ENCODE measurements around the gene MAST1.

Gene MAST1

DNA sequence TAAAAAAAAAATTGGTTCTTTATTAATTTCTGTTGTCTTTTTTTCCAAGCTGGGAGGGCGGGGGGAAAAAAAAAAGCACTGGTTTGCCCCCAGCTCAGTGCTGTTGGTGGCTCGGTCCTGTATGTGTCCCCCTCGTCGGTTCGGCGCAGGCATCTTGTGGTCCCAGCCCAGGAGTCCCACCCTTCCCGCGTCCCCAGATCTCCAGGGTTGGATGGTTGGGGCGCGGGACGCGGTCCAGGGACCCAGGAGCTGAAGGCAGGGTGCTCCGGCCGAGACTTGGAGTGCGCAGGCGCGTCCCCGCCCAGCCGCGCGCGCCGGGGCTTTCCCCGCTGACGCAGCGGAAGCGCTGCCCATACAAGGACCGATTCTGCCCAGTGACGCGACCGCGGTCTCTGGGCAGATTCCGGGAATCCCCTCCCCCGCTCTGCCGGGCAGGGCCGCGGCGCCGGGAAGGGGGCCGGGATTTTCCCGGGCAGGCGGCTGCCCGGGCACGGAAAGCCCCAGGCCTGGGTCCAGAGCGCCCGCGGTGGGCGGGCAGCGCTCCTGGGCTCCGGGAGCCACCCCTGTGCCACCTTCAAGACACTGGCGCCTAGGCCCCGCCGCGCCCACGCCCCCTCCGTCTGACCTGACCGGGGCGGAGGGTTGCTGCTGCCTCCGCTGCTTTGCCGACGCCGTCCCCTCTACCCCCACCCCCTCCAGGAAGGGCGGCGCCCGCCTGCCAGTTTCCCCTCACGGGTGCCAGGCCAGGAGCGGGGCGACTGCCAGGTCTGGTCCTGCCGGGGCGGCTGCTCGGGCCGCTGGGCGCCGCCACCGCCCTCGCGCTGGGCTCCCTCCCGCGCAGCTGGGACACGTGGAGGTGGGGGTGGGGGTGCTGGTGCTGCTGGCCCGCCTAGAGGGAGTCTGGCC lies 44.8 kb upstream of the MAST1 start:
- H3K4ac ChIP-seq (ENCODE audit: low read depth, low read length) = peak overlapping the region; percentile 88
- H3K4me2 ChIP-seq (ENCODE audit: low read length) = peak overlapping the region; percentile 96
- peak overlapping the region; percentile 78 for H4K8ac ChIP-seq (ENCODE audit: low read depth, low read length)
- WGBS (ENCODE audit: extremely low coverage, insufficient coverage, insufficient read length) = no CpG with 5 or more reads among the region's 81 CpGs
- H4K12ac ChIP-seq (ENCODE audit: low read depth, low read length) = peak overlapping the region; percentile 58
- peak overlapping the region; percentile 50 for H2BK120ac ChIP-seq (ENCODE audit: insufficient read depth, low read length, poor library complexity)
- H3K79me2 ChIP-seq (ENCODE audit: control insufficient read depth, insufficient read depth, low read length, poor library complexity) = peaks cover 24% of the 10 kb centered on the region
- H2BK5ac ChIP-seq (ENCODE audit: low read depth, low read length, poor library complexity) = peak overlapping the region; percentile 79
- peak overlapping the region; percentile 88 for H3K18ac ChIP-seq (ENCODE audit: low read length)
- peak overlapping the region; percentile 71 for H4K91ac ChIP-seq (ENCODE audit: low read depth, low read length)
- peaks cover 2% of the 10 kb centered on the region for H3K9me3 ChIP-seq (ENCODE audit: insufficient read depth, low read depth, low read length)
- peak overlapping the region; percentile 83 for H3K4me3 ChIP-seq (ENCODE audit: low read depth, low read length)
- H3K27ac ChIP-seq (ENCODE audit: low read depth, low read length) = peak overlapping the region; percentile 75
- DNase-seq = peak; percentile 94 to 98
- H3K36me3 ChIP-seq (ENCODE audit: control insufficient read depth in 1 of 2, insufficient read depth in 2 of 2, low read length in 2 of 2) = peaks cover 0 to 6% of the 10 kb centered on the region in 2 experiments
- H3K9ac ChIP-seq (ENCODE audit: low read length) = peak overlapping the region; percentile 85
- H3K23ac ChIP-seq (ENCODE audit: low read length) = no peak overlapping the region
- H3K79me1 ChIP-seq (ENCODE audit: low read length) = peaks cover 47% of the 10 kb centered on the region
- H3K27me3 ChIP-seq (ENCODE audit: insufficient read depth, low read length) = no peaks in the 10 kb centered on the region
- H3K4me1 ChIP-seq (ENCODE audit: control insufficient read depth in 1 of 2, insufficient read depth in 2 of 2, low read length in 2 of 2) = peaks cover 21 to 22% of the 10 kb centered on the region in 2 experiments
- H3K14ac ChIP-seq (ENCODE audit: low read length) = peak overlapping the region; percentile 67
- peak overlapping the region; percentile 20 for H2BK12ac ChIP-seq (ENCODE audit: low read length)
- peak overlapping the region; percentile 44 for H2AK5ac ChIP-seq (ENCODE audit: low read length)
- H2AFZ ChIP-seq (ENCODE audit: insufficient read depth, low read length, poor library complexity) = peak overlapping the region; percentile 56

DNA sequence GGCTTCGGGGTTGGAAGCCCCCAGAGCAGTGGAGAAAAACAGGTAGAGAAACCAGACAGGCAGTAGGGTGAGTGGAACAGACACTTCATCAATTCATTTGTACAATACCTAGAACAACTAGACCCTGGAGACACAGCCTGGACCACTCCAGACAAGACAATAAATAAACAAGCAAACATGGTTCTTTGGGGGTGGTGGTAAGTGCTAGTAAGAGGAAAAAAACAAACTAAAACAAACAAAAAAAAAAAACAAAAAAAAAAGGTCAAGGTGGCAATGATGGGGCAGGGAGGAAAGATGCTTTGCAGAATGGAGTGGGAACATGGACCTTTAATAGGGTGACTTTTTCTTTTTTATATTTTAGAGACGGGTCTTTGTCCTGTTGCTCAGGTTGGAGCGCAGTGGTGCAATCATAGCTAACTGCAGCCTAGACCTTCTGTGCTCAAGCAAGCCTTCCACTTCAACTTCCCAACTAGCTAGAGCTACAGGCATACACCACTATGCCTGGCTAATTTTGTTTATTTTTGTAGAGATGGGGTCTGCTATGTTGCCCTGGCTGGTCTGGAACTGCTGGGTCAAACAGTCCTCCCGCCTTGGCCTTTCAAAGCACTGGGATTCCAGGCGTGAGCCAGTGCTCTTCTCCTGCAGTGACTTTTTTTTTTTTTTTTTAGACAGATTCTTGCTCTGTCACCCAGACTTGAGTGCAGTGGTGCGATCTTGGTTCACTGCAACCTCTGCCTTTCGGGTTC lies 43.9 kb upstream of the MAST1 start:
- H3K18ac ChIP-seq (ENCODE audit: low read length) = peak overlapping the region; percentile 78
- peak overlapping the region; percentile 96 for H3K4me2 ChIP-seq (ENCODE audit: low read length)
- peak overlapping the region; percentile 64 for H3K9ac ChIP-seq (ENCODE audit: low read length)
- H2AK5ac ChIP-seq (ENCODE audit: low read length) = no peak overlapping the region
- H3K23ac ChIP-seq (ENCODE audit: low read length) = no peak overlapping the region
- H2BK120ac ChIP-seq (ENCODE audit: insufficient read depth, low read length, poor library complexity) = peak overlapping the region; percentile 35
- peak in 1 of 2 donors; percentile 58 for DNase-seq
- peak overlapping the region; percentile 76 for H2BK5ac ChIP-seq (ENCODE audit: low read depth, low read length, poor library complexity)
- H3K79me2 ChIP-seq (ENCODE audit: control insufficient read depth, insufficient read depth, low read length, poor library complexity) = peaks cover 24% of the 10 kb centered on the region
- no peaks in the 10 kb centered on the region for H3K27me3 ChIP-seq (ENCODE audit: insufficient read depth, low read length)
- peak overlapping the region; percentile 61 for H3K4ac ChIP-seq (ENCODE audit: low read depth, low read length)
- peak overlapping the region; percentile 78 for H4K8ac ChIP-seq (ENCODE audit: low read depth, low read length)
- peaks cover 13 to 14% of the 10 kb centered on the region in 2 experiments for H3K4me1 ChIP-seq (ENCODE audit: control insufficient read depth in 1 of 2, insufficient read depth in 2 of 2, low read length in 2 of 2)
- H3K36me3 ChIP-seq (ENCODE audit: control insufficient read depth in 1 of 2, insufficient read depth in 2 of 2, low read length in 2 of 2) = peaks cover 6 to 8% of the 10 kb centered on the region in 2 experiments
- peak overlapping the region; percentile 71 for H4K91ac ChIP-seq (ENCODE audit: low read depth, low read length)
- H3K79me1 ChIP-seq (ENCODE audit: low read length) = peaks cover 38% of the 10 kb centered on the region
- H3K9me3 ChIP-seq (ENCODE audit: insufficient read depth, low read depth, low read length) = peaks cover 2% of the 10 kb centered on the region
- H3K27ac ChIP-seq (ENCODE audit: low read depth, low read length) = peak overlapping the region; percentile 71
- H4K12ac ChIP-seq (ENCODE audit: low read depth, low read length) = peak overlapping the region; percentile 58
- H2AFZ ChIP-seq (ENCODE audit: insufficient read depth, low read length, poor library complexity) = no peak overlapping the region
- peak overlapping the region; percentile 67 for H3K14ac ChIP-seq (ENCODE audit: low read length)
- H2BK12ac ChIP-seq (ENCODE audit: low read length) = no peak overlapping the region
- WGBS (ENCODE audit: extremely low coverage, insufficient coverage, insufficient read length) = no CpG with 5 or more reads among the region's 7 CpGs
- peak overlapping the region; percentile 70 for H3K4me3 ChIP-seq (ENCODE audit: low read depth, low read length)

DNA sequence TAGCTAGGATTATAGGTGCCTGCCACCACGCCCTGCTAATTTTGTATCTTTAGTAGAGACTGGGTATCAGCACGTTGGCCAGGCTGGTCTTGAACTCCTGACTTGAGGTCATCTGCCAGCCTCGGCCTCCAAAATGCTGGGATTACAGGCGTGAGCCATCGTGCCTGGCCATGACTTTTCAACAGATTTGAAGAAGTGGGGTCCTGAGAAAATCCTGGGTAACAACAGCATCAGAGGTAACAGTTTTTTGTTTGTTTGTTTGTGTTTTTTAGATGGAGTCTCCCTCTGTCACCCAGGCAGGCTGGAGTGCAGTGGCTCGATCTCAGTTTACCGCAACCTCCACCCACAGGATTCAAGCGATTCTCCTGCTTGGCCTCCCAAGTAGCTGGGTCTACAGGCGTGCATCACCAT lies 43.3 kb upstream of the MAST1 start:
- no peak overlapping the region for H3K4me2 ChIP-seq (ENCODE audit: low read length)
- peaks cover 24% of the 10 kb centered on the region for H3K79me2 ChIP-seq (ENCODE audit: control insufficient read depth, insufficient read depth, low read length, poor library complexity)
- no peak overlapping the region for H2AK5ac ChIP-seq (ENCODE audit: low read length)
- no peak overlapping the region for H2BK120ac ChIP-seq (ENCODE audit: insufficient read depth, low read length, poor library complexity)
- H4K91ac ChIP-seq (ENCODE audit: low read depth, low read length) = no peak overlapping the region
- peak in 1 of 2 donors; percentile 16 for DNase-seq
- no peak overlapping the region for H2BK12ac ChIP-seq (ENCODE audit: low read length)
- no peak overlapping the region for H4K8ac ChIP-seq (ENCODE audit: low read depth, low read length)
- no peak overlapping the region for H2AFZ ChIP-seq (ENCODE audit: insufficient read depth, low read length, poor library complexity)
- H3K27ac ChIP-seq (ENCODE audit: low read depth, low read length) = no peak overlapping the region
- no peaks in the 10 kb centered on the region for H3K27me3 ChIP-seq (ENCODE audit: insufficient read depth, low read length)
- no peak overlapping the region for H3K18ac ChIP-seq (ENCODE audit: low read length)
- no peak overlapping the region for H3K4me3 ChIP-seq (ENCODE audit: low read depth, low read length)
- H3K9ac ChIP-seq (ENCODE audit: low read length) = no peak overlapping the region
- no peak overlapping the region for H2BK5ac ChIP-seq (ENCODE audit: low read depth, low read length, poor library complexity)
- H3K23ac ChIP-seq (ENCODE audit: low read length) = no peak overlapping the region
- H3K36me3 ChIP-seq (ENCODE audit: control insufficient read depth in 1 of 2, insufficient read depth in 2 of 2, low read length in 2 of 2) = peaks cover 12 to 15% of the 10 kb centered on the region in 2 experiments
- H3K4ac ChIP-seq (ENCODE audit: low read depth, low read length) = no peak overlapping the region
- no peak overlapping the region for H4K12ac ChIP-seq (ENCODE audit: low read depth, low read length)
- no peak overlapping the region for H3K14ac ChIP-seq (ENCODE audit: low read length)
- no CpG with 5 or more reads among the region's 9 CpGs for WGBS (ENCODE audit: extremely low coverage, insufficient coverage, insufficient read length)
- H3K9me3 ChIP-seq (ENCODE audit: insufficient read depth, low read depth, low read length) = peaks cover 2% of the 10 kb centered on the region
- peaks cover 12 to 14% of the 10 kb centered on the region in 2 experiments for H3K4me1 ChIP-seq (ENCODE audit: control insufficient read depth in 1 of 2, insufficient read depth in 2 of 2, low read length in 2 of 2)
- H3K79me1 ChIP-seq (ENCODE audit: low read length) = peaks cover 33% of the 10 kb centered on the region
